ENCODE data around the gene GALK1. TPM values are rescaled to one million over a fixed set of nuclear protein-coding genes. Genes with fewer than 3 reads are reported as not detected.

GALK1 gene
- total and polyA plus RNA-seq, 2 of the 13 experiments (the other 11 are each of a cell fraction or from before 2014, with no cell fraction given): 59.9 to 93.6 TPM

GRCh38 chr17:75779250-75779986 lies 14.4 kb upstream of the GALK1 start (continued):
- TF ChIP-seq ZNF687 (CRISPR knock-in tag; IDR thresholded peaks at IDR 0.05): peak; percentile 87
- TF ChIP-seq MBD4 (IDR thresholded peaks at IDR 0.05; ENCODE audit: borderline replicate concordance, low read length): no peak
- TF ChIP-seq ZNF652 (CRISPR knock-in tag; IDR thresholded peaks at IDR 0.05; ENCODE audit: borderline replicate concordance, low read depth): no peak
- TF ChIP-seq ZBTB40 (IDR thresholded peaks at IDR 0.05): no peak
- peak; percentile 82 for TF ChIP-seq ZBTB40 (CRISPR knock-in tag; IDR thresholded peaks at IDR 0.05)
- no peak for TF ChIP-seq ZNF740 (CRISPR knock-in tag; IDR thresholded peaks at IDR 0.05)
- peak; percentile 98 for TF ChIP-seq NFKBIZ (CRISPR knock-in tag; IDR thresholded peaks at IDR 0.05)
- TF ChIP-seq, protein P1, sequence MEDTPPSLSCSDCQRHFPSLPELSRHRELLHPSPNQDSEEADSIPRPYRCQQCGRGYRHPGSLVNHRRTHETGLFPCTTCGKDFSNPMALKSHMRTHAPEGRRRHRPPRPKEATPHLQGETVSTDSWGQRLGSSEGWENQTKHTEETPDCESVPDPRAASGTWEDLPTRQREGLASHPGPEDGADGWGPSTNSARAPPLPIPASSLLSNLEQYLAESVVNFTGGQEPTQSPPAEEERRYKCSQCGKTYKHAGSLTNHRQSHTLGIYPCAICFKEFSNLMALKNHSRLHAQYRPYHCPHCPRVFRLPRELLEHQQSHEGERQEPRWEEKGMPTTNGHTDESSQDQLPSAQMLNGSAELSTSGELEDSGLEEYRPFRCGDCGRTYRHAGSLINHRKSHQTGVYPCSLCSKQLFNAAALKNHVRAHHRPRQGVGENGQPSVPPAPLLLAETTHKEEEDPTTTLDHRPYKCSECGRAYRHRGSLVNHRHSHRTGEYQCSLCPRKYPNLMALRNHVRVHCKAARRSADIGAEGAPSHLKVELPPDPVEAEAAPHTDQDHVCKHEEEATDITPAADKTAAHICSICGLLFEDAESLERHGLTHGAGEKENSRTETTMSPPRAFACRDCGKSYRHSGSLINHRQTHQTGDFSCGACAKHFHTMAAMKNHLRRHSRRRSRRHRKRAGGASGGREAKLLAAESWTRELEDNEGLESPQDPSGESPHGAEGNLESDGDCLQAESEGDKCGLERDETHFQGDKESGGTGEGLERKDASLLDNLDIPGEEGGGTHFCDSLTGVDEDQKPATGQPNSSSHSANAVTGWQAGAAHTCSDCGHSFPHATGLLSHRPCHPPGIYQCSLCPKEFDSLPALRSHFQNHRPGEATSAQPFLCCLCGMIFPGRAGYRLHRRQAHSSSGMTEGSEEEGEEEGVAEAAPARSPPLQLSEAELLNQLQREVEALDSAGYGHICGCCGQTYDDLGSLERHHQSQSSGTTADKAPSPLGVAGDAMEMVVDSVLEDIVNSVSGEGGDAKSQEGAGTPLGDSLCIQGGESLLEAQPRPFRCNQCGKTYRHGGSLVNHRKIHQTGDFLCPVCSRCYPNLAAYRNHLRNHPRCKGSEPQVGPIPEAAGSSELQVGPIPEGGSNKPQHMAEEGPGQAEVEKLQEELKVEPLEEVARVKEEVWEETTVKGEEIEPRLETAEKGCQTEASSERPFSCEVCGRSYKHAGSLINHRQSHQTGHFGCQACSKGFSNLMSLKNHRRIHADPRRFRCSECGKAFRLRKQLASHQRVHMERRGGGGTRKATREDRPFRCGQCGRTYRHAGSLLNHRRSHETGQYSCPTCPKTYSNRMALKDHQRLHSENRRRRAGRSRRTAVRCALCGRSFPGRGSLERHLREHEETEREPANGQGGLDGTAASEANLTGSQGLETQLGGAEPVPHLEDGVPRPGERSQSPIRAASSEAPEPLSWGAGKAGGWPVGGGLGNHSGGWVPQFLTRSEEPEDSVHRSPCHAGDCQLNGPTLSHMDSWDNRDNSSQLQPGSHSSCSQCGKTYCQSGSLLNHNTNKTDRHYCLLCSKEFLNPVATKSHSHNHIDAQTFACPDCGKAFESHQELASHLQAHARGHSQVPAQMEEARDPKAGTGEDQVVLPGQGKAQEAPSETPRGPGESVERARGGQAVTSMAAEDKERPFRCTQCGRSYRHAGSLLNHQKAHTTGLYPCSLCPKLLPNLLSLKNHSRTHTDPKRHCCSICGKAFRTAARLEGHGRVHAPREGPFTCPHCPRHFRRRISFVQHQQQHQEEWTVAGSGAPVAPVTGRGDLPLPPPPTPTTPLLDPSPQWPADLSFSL (CRISPR knock-in tag; IDR thresholded peaks at IDR 0.05): no peak

Data from HepG2 (cell line).